GM10847 (cell line): ENCODE data around the gene AP2B1.

Experiments
- POLR2A ChIP-seq: IDR thresholded peaks from 2 replicates; pipeline ENCODE4 v1.6.1; 2011; ENCODE audit not compliant: insufficient read length; ENCODE audit errors: extremely low read depth

Gene AP2B1

GRCh38 chr17:35605678-35606077 lies 18.6 kb downstream of the AP2B1 start:
- TF ChIP-seq POLR2A, result no peak

GRCh38 chr17:35607239-35607847 lies 20.2 kb downstream of the AP2B1 start:
- no peak for TF ChIP-seq POLR2A

GRCh38 chr17:35609831-35610230 lies 22.7 kb downstream of the AP2B1 start:
- no peak for TF ChIP-seq POLR2A

- TF ChIP-seq POLR2A, result no peak
Observed at GRCh38 chr17:35612924-35613521, 25.9 kb downstream of the AP2B1 start.

GRCh38 chr17:35614810-35615209 lies 27.7 kb downstream of the AP2B1 start:
- TF ChIP-seq POLR2A, result no peak

- TF ChIP-seq POLR2A, result no peak
Observed at GRCh38 chr17:35616536-35616935, 29.4 kb downstream of the AP2B1 start.

GRCh38 chr17:35617505-35617904 lies 30.4 kb downstream of the AP2B1 start:
- no peak for TF ChIP-seq POLR2A

- TF ChIP-seq POLR2A, result no peak
Observed at GRCh38 chr17:35618628-35619027, 31.5 kb downstream of the AP2B1 start.

GRCh38 chr17:35621768-35622167 lies 34.6 kb downstream of the AP2B1 start:
- TF ChIP-seq POLR2A, result no peak

GRCh38 chr17:35627417-35627816 lies 40.3 kb downstream of the AP2B1 start:
- no peak for TF ChIP-seq POLR2A

GRCh38 chr17:35630530-35631148 lies 43.5 kb downstream of the AP2B1 start:
- TF ChIP-seq POLR2A, result no peak

- TF ChIP-seq POLR2A, result no peak
Observed at GRCh38 chr17:35641032-35641431, 53.9 kb downstream of the AP2B1 start.

GRCh38 chr17:35645923-35646322 lies 58.8 kb downstream of the AP2B1 start:
- no peak for TF ChIP-seq POLR2A

GRCh38 chr17:35651467-35651866 lies 64.3 kb downstream of the AP2B1 start:
- TF ChIP-seq POLR2A, result no peak

- TF ChIP-seq POLR2A, result no peak
Observed at GRCh38 chr17:35653619-35654361, 66.7 kb downstream of the AP2B1 start.

- TF ChIP-seq POLR2A, result no peak
Observed at GRCh38 chr17:35655303-35655702, 68.2 kb downstream of the AP2B1 start.
